Gastroesophageal sphincter (tissue), 4 donors: ENCODE data around the gene MEFV. TPM values are rescaled to one million over a fixed set of nuclear protein-coding genes. Genes with fewer than 3 reads are reported as not detected.
"Not testable (repeated sequence)": the region's sequence is repeated elsewhere in the genome, so short reads cannot be mapped to it uniquely, and the experiment has no call there.

Experiments
- ATAC-seq: fragments of 150-250 bp; one replicate; pipeline ENCODE4 v1.9.1; 2016; ENCODE audit warnings: mild to moderate bottlenecking, moderate library complexity
- H3K27ac ChIP-seq, 4 donors: fragments of 200-600 bp; sonication (generic) in 3 of 4; 1 replicate in 3 of 4; 2 replicates in 1 of 4; pipeline ENCODE4 v1.5.1; 2016 to 2019
- H3K27me3 ChIP-seq: fragments of 200-600 bp; sonication (generic); one replicate; pipeline ENCODE4 v1.5.1; 2019
- H3K36me3 ChIP-seq, 2 donors: fragments of 200-600 bp; sonication (generic); one replicate each; pipeline ENCODE4 v1.5.1; 2019; ENCODE audit warnings: control low read depth in 1 of 2
- H3K4me1 ChIP-seq, 3 donors: fragments of 200-600 bp; sonication (generic); 1 replicate in 2 of 3; 2 replicates in 1 of 3; pipeline ENCODE4 v1.5.1; 2016 to 2019; ENCODE audit warnings: control low read depth in 2 of 3
- H3K4me3 ChIP-seq, 2 donors: fragments of 200-600 bp; sonication (generic); one replicate each; pipeline ENCODE4 v1.5.1; 2019; ENCODE audit warnings: mild to moderate bottlenecking in 1 of 2, moderate library complexity in 1 of 2
- H3K9me3 ChIP-seq, 3 donors: fragments of 200-600 bp; sonication (generic); one replicate each; pipeline ENCODE4 v1.5.1; 2017 to 2019; ENCODE audit warnings: control low read depth in 2 of 3
- CTCF ChIP-seq, 4 experiments: fragments of 200-600 bp in 2 of 4; fragments of 450-650 bp in 2 of 4; sonication (generic) in 1 of 4; IDR thresholded peaks; one replicate each; pipeline ENCODE4 v1.5.1; 2017 to 2019; ENCODE audit warnings: antibody characterized with exemption in 4 of 4, mild to moderate bottlenecking in 2 of 4, moderate library complexity in 2 of 4
- EP300 ChIP-seq: sonication (generic); formaldehyde crosslinking; IDR thresholded peaks from one replicate; pipeline ENCODE4 v1.6.1; 2017; ENCODE audit warnings: antibody characterized with exemption, mild to moderate bottlenecking
- POLR2A ChIP-seq, 2 donors: fragments of 450-650 bp; IDR thresholded peaks; one replicate each; pipeline ENCODE4 v1.6.1; 2017; ENCODE audit warnings: antibody characterized with exemption in 2 of 2, mild to moderate bottlenecking in 2 of 2, moderate library complexity in 1 of 2
- POLR2AphosphoS5 ChIP-seq: sonication (generic); formaldehyde crosslinking; IDR thresholded peaks from one replicate; pipeline ENCODE4 v1.6.1; 2017; ENCODE audit warnings: antibody characterized with exemption
- WGBS, 2 donors: methylation state at CpG; one replicate each; pipeline ENCODE4 v1.1.5; 2018; ENCODE audit warnings: low coverage in 1 of 2; 5-methylcytosine and 5-hydroxymethylcytosine counted together
- total RNA-seq, 4 donors: library from RNA; depleted of rRNA; stranded (reverse); fragments of >200 nt; gene quantifications; one replicate each; pipeline ENCODE4 v1.1.0, GENCODE V29; 2016

The MEFV gene
- total RNA-seq, 4 donors from 2014 or later, result 1.2 to 3.4 (median 1.7) TPM

GRCh38 chr16:3276679-3277078, 20.2 kb upstream of the MEFV start:
- no peak overlapping the region for H3K27ac ChIP-seq
- H3K4me1 ChIP-seq, result peaks cover 0 to 4% (median 0%) of the 10 kb centered on the region in 3 donors
- H3K9me3 ChIP-seq, result no peaks in the 10 kb centered on the region
- 48 to 93% methylated on average over 3 to 5 of the region's 5 CpGs for WGBS, 2 donors
- no peak overlapping the region for H3K4me3 ChIP-seq
- no peaks in the 10 kb centered on the region for H3K36me3 ChIP-seq
- no peaks in the 10 kb centered on the region for H3K27me3 ChIP-seq
- TF ChIP-seq POLR2A (IDR thresholded peaks at IDR 0.05), result no peak
- ATAC-seq, result no peak

- TF ChIP-seq POLR2A (IDR thresholded peaks at IDR 0.05) (no peak), POLR2AphosphoS5 (no peak)
- H3K36me3 ChIP-seq, result no peaks in the 10 kb centered on the region
- ATAC-seq, result no peak
- no peaks in the 10 kb centered on the region for H3K9me3 ChIP-seq
- no peak overlapping the region for H3K27ac ChIP-seq
- H3K27me3 ChIP-seq, result no peaks in the 10 kb centered on the region
- no peak overlapping the region for H3K4me3 ChIP-seq
- no peaks in the 10 kb centered on the region for H3K4me1 ChIP-seq
These were observed 18.5 kb upstream of the MEFV start for GRCh38 chr16:3274947-3275346.

GRCh38 chr16:3274490-3274889, 18.1 kb upstream of the MEFV start:
- no peak for TF ChIP-seq POLR2AphosphoS5
- no peak for TF ChIP-seq EP300
- TF ChIP-seq POLR2A (IDR thresholded peaks at IDR 0.05), result no peak
- no peak for TF ChIP-seq CTCF (IDR thresholded peaks at IDR 0.05)
- H3K36me3 ChIP-seq, result no peaks in the 10 kb centered on the region
- WGBS, 2 donors, result 40 to 45% methylated on average over 2 to 4 of the region's 4 CpGs
- ATAC-seq, result no peak
- H3K4me3 ChIP-seq, result no peak overlapping the region
- H3K27ac ChIP-seq, result no peak overlapping the region
- H3K27me3 ChIP-seq, result no peaks in the 10 kb centered on the region
- peaks cover 0 to 4% (median 0%) of the 10 kb centered on the region in 3 donors for H3K9me3 ChIP-seq
- no peaks in the 10 kb centered on the region for H3K4me1 ChIP-seq

GRCh38 chr16:3271281-3271680, 14.8 kb upstream of the MEFV start:
- no CpG with 5 or more reads among the region's 22 CpGs for WGBS, 2 donors
- H3K4me1 ChIP-seq, H3K27ac ChIP-seq, H3K27me3 ChIP-seq, H3K4me3 ChIP-seq, ATAC-seq: not testable (repeated sequence)
- peaks cover 0 to 27% of the 10 kb centered on the region in 2 donors for H3K36me3 ChIP-seq
- H3K9me3 ChIP-seq, result peaks cover 0 to 12% (median 0%) of the 10 kb centered on the region in 3 donors

- not testable (repeated sequence) for H3K4me1 ChIP-seq, H3K27ac ChIP-seq, H3K4me3 ChIP-seq, H3K27me3 ChIP-seq, ATAC-seq
- Histone ChIP-seq H3K36me3 (peaks cover 0 to 33% of the 10 kb centered on the region in 2 donors), H3K9me3 (peaks cover 0 to 14% (median 0%) of the 10 kb centered on the region in 3 donors)
- WGBS, 2 donors, result 68 to 80% methylated on average over 3 to 5 of the region's 5 CpGs
These were observed 14.3 kb upstream of the MEFV start for GRCh38 chr16:3270718-3271117.

- no peak overlapping the region for H3K27ac ChIP-seq
- peaks cover 0 to 41% of the 10 kb centered on the region in 2 donors for H3K36me3 ChIP-seq
- WGBS, 2 donors, result 70% methylated on average over 1 of the region's 1 CpG; no CpG with 5 or more reads in 1 of the 2 donors
- H3K4me1 ChIP-seq, result peaks cover 0 to 22% (median 0%) of the 10 kb centered on the region in 3 donors
- no peak for ATAC-seq
- no peak overlapping the region for H3K4me3 ChIP-seq
- no peaks in the 10 kb centered on the region for H3K27me3 ChIP-seq
- H3K9me3 ChIP-seq, result peaks cover 0 to 24% (median 0%) of the 10 kb centered on the region in 3 donors
- TF ChIP-seq EP300, result no peak
- TF ChIP-seq CTCF (IDR thresholded peaks at IDR 0.05), result no peak
- no peak for TF ChIP-seq POLR2AphosphoS5
- no peak for TF ChIP-seq POLR2A (IDR thresholded peaks at IDR 0.05)
These were observed 11.9 kb upstream of the MEFV start for GRCh38 chr16:3268294-3268693.

GRCh38 chr16:3266873-3267537, 10.6 kb upstream of the MEFV start:
- Histone ChIP-seq H3K36me3 (peaks cover 0 to 41% of the 10 kb centered on the region in 2 donors), H3K27me3 (no peaks in the 10 kb centered on the region)

More at GRCh38 chr16:3266873-3267537, 10.6 kb upstream of the MEFV start:
- H3K9me3 ChIP-seq, result peaks cover 0 to 24% (median 0%) of the 10 kb centered on the region in 3 donors
- WGBS, 2 donors, result 69 to 71% methylated on average over 4 to 5 of the region's 5 CpGs
- TF ChIP-seq EP300 (no peak), POLR2AphosphoS5 (no peak), POLR2A (IDR thresholded peaks at IDR 0.05) (no peak), CTCF (IDR thresholded peaks at IDR 0.05) (peak in 3 of 4 experiments; percentile 17 to 35 (median 20))
- H3K4me1 ChIP-seq, result peaks cover 0 to 30% (median 0%) of the 10 kb centered on the region in 3 donors
- ATAC-seq, result no peak
- no peak overlapping the region for H3K27ac ChIP-seq
- H3K4me3 ChIP-seq, result no peak overlapping the region
